ENCODE measurements around the gene MPHOSPH9.

GRCh38 chr12:123261196-123261595 lies 28.3 kb upstream of the MPHOSPH9 start:
- TF ChIP-seq, protein P1, sequence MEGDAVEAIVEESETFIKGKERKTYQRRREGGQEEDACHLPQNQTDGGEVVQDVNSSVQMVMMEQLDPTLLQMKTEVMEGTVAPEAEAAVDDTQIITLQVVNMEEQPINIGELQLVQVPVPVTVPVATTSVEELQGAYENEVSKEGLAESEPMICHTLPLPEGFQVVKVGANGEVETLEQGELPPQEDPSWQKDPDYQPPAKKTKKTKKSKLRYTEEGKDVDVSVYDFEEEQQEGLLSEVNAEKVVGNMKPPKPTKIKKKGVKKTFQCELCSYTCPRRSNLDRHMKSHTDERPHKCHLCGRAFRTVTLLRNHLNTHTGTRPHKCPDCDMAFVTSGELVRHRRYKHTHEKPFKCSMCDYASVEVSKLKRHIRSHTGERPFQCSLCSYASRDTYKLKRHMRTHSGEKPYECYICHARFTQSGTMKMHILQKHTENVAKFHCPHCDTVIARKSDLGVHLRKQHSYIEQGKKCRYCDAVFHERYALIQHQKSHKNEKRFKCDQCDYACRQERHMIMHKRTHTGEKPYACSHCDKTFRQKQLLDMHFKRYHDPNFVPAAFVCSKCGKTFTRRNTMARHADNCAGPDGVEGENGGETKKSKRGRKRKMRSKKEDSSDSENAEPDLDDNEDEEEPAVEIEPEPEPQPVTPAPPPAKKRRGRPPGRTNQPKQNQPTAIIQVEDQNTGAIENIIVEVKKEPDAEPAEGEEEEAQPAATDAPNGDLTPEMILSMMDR (IDR thresholded peaks at IDR 0.05; ENCODE audit: low read depth, low read length), result no peak
- no peak for TF ChIP-seq EZH2phosphoT487 (IDR thresholded peaks at IDR 0.05; ENCODE audit: low read depth)
